ENCODE measurements around the gene SMARCD3. TPM values are rescaled to one million over a fixed set of nuclear protein-coding genes. Genes with fewer than 3 reads are reported as not detected.

The SMARCD3 gene
- total and polyA plus RNA-seq, 2 of the 4 experiments (the other 2 are of a cell fraction), result 37.5 to 48.5 TPM

GRCh38 chr7:151282111-151282510 lies 33.6 kb upstream of the SMARCD3 start:
- DNase-seq (no peak), ATAC-seq (ENCODE audit: low read depth) (no peak)
- Histone ChIP-seq H2AK5ac (ENCODE audit: low read depth, low read length) (no peak overlapping the region), H3K4me2 (ENCODE audit: low read depth, low read length) (no peak overlapping the region), H3K27me3 (ENCODE audit: control insufficient read depth, insufficient read depth, low read length) (peaks cover 40% of the 10 kb centered on the region), H2BK5ac (ENCODE audit: low read depth, low read length, poor library complexity, severe bottlenecking) (no peak overlapping the region), H3K9me1 (ENCODE audit: insufficient read depth, low read length) (no peaks in the 10 kb centered on the region), H2BK15ac (ENCODE audit: low read depth, low read length) (no peak overlapping the region), H3K9ac (ENCODE audit: low read depth, low read length) (no peak overlapping the region), H3K4me1 (ENCODE audit: control insufficient read depth, insufficient read depth, low read length) (peaks cover 3% of the 10 kb centered on the region; the same call in 1 of the 2 replicates), H3K14ac (replicated peaks; ENCODE audit: low read depth, low read length) (no peak overlapping the region), H3K23ac (ENCODE audit: low read depth, low read length) (no peak overlapping the region), H2AFZ (replicated peaks; ENCODE audit: low read length, poor library complexity) (no peak overlapping the region), H4K8ac (ENCODE audit: low read depth in 2 of 2, low read length in 2 of 2) (no peak overlapping the region), H3K56ac (ENCODE audit: extremely low read depth, insufficient read depth, low read length) (no peak overlapping the region), H2BK20ac (ENCODE audit: low read depth, low read length) (no peak overlapping the region), H3K18ac (ENCODE audit: low read depth, low read length) (no peak overlapping the region), H3K27ac (ENCODE audit: insufficient read depth, low read length) (no peak overlapping the region), H4K91ac (ENCODE audit: insufficient read depth, low read depth, low read length) (no peak overlapping the region), H2AK9ac (replicated peaks; ENCODE audit: low read depth, low read length, poor library complexity) (no peak overlapping the region), H3K4me3 (ENCODE audit: insufficient read depth, low read depth, low read length) (no peak overlapping the region), H3K79me1 (ENCODE audit: low read depth in 1 of 2, low read length in 2 of 2) (no peaks in the 10 kb centered on the region), H3K4ac (ENCODE audit: low read depth, low read length) (no peak overlapping the region), H2BK120ac (ENCODE audit: low read depth, low read length) (no peak overlapping the region), H3K9me3 (ENCODE audit: control insufficient read depth, insufficient read depth, low read length) (peaks cover 2% of the 10 kb centered on the region), H4K20me1 (ENCODE audit: insufficient read depth, low read length) (no peaks in the 10 kb centered on the region), H4K5ac (ENCODE audit: low read depth, low read length) (no peak overlapping the region), H3K36me3 (ENCODE audit: control insufficient read depth, insufficient read depth, low read length) (no peaks in the 10 kb centered on the region)
- no TSS peak for BruUV-seq (replicated peaks)
- dilution Hi-C loops (cut with HindIII; ENCODE audit: low sequenced_read_pairs, unreplicated experiment) (no loop called here), intact Hi-C loops (cut with micrococcal nuclease) (no loop called here), in situ Hi-C loops (cut with MboI; ENCODE audit: low sequenced_read_pairs) (no loop called here)
- TF ChIP-seq BHLHE40 (IDR thresholded peaks at IDR 0.05; ENCODE audit: low read depth, low read length) (no peak), ELK1 (IDR thresholded peaks at IDR 0.05; ENCODE audit: borderline replicate concordance, low read depth, low read length) (no peak), RAD21 (IDR thresholded peaks at IDR 0.05; ENCODE audit: low read length) (no peak), SMC3 (IDR thresholded peaks at IDR 0.05; ENCODE audit: low read depth, low read length) (no peak), RCOR1 (IDR thresholded peaks at IDR 0.05; ENCODE audit: insufficient replicate concordance, low read length) (no peak), RFX5 (IDR thresholded peaks at IDR 0.05; ENCODE audit: low read depth, low read length) (no peak), MAZ (IDR thresholded peaks at IDR 0.05; ENCODE audit: borderline replicate concordance, low read depth, low read length) (no peak), USF2 (IDR thresholded peaks at IDR 0.05; ENCODE audit: low read depth, low read length) (no peak), NFE2L2 (IDR thresholded peaks at IDR 0.05; ENCODE audit: low read depth, low read length) (no peak), CHD1 (IDR thresholded peaks at IDR 0.05; ENCODE audit: low read depth, low read length) (no peak), CEBPB (IDR thresholded peaks at IDR 0.05; ENCODE audit: low read depth, low read length) (no peak), POLR2A (IDR thresholded peaks at IDR 0.05; ENCODE audit: low read depth, low read length) (no peak), MXI1 (IDR thresholded peaks at IDR 0.05; ENCODE audit: borderline replicate concordance, low read depth, low read length) (no peak), FOS (IDR thresholded peaks at IDR 0.05; ENCODE audit: low read depth, low read length) (no peak), CTCF (conservative IDR thresholded peaks at IDR 0.05; ENCODE audit: low read depth, low read length) (no peak), MAFK (IDR thresholded peaks at IDR 0.05; ENCODE audit: low read depth, low read length) (no peak)
- CTCF ChIA-PET, result no interaction called here
- WGBS, 2 experiments (ENCODE audit: extremely low coverage in 2 of 2, insufficient read length in 1 of 2), result 100% methylated on average over 2 of the region's 8 CpGs; no CpG with 5 or more reads in 1 of the 2 experiments
- POLR2A ChIA-PET (ENCODE audit: unreplicated experiment), result no interaction called here
